GM18526 (cell line): ENCODE data around the gene TBX4.

Experiments used
- POLR2A ChIP-seq: IDR thresholded peaks from 3 replicates; pipeline ENCODE4 v1.6.1; 2011; ENCODE audit not compliant: insufficient read length; ENCODE audit errors: extremely low read depth

TBX4 gene

GRCh38 chr17:61489719-61490490 lies 37.7 kb downstream of the TBX4 start:
- no peak for TF ChIP-seq POLR2A

GRCh38 chr17:61490540-61490975 lies 38.3 kb downstream of the TBX4 start:
- TF ChIP-seq POLR2A, result no peak

GRCh38 chr17:61491981-61492380 lies 39.8 kb downstream of the TBX4 start:
- no peak for TF ChIP-seq POLR2A

GRCh38 chr17:61492759-61493526 lies 40.7 kb downstream of the TBX4 start:
- TF ChIP-seq POLR2A, result no peak

- TF ChIP-seq POLR2A, result no peak
Measured at GRCh38 chr17:61494325-61495160, 42.3 kb downstream of the TBX4 start.

- TF ChIP-seq POLR2A, result no peak
Measured at GRCh38 chr17:61495161-61495857, 43.1 kb downstream of the TBX4 start.

- no peak for TF ChIP-seq POLR2A
Measured at GRCh38 chr17:61496174-61496956, 44.1 kb downstream of the TBX4 start.

- TF ChIP-seq POLR2A, result no peak
Measured at GRCh38 chr17:61496957-61497653, 44.9 kb downstream of the TBX4 start.

- TF ChIP-seq POLR2A, result no peak
Measured at GRCh38 chr17:61498042-61498994, 46.1 kb downstream of the TBX4 start.

GRCh38 chr17:61499632-61500031 lies 47.4 kb downstream of the TBX4 start:
- no peak for TF ChIP-seq POLR2A

GRCh38 chr17:61500287-61500686 lies 48.1 kb downstream of the TBX4 start:
- TF ChIP-seq POLR2A, result no peak

- no peak for TF ChIP-seq POLR2A
Measured at GRCh38 chr17:61502292-61502691, 50.1 kb downstream of the TBX4 start.
